ENCODE measurements around the gene RASGRF1.

Gene RASGRF1, protein sequence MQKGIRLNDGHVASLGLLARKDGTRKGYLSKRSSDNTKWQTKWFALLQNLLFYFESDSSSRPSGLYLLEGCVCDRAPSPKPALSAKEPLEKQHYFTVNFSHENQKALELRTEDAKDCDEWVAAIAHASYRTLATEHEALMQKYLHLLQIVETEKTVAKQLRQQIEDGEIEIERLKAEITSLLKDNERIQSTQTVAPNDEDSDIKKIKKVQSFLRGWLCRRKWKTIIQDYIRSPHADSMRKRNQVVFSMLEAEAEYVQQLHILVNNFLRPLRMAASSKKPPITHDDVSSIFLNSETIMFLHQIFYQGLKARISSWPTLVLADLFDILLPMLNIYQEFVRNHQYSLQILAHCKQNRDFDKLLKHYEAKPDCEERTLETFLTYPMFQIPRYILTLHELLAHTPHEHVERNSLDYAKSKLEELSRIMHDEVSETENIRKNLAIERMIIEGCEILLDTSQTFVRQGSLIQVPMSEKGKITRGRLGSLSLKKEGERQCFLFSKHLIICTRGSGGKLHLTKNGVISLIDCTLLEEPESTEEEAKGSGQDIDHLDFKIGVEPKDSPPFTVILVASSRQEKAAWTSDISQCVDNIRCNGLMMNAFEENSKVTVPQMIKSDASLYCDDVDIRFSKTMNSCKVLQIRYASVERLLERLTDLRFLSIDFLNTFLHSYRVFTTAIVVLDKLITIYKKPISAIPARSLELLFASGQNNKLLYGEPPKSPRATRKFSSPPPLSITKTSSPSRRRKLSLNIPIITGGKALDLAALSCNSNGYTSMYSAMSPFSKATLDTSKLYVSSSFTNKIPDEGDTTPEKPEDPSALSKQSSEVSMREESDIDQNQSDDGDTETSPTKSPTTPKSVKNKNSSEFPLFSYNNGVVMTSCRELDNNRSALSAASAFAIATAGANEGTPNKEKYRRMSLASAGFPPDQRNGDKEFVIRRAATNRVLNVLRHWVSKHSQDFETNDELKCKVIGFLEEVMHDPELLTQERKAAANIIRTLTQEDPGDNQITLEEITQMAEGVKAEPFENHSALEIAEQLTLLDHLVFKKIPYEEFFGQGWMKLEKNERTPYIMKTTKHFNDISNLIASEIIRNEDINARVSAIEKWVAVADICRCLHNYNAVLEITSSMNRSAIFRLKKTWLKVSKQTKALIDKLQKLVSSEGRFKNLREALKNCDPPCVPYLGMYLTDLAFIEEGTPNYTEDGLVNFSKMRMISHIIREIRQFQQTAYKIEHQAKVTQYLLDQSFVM (N-terminal part only)

DNA sequence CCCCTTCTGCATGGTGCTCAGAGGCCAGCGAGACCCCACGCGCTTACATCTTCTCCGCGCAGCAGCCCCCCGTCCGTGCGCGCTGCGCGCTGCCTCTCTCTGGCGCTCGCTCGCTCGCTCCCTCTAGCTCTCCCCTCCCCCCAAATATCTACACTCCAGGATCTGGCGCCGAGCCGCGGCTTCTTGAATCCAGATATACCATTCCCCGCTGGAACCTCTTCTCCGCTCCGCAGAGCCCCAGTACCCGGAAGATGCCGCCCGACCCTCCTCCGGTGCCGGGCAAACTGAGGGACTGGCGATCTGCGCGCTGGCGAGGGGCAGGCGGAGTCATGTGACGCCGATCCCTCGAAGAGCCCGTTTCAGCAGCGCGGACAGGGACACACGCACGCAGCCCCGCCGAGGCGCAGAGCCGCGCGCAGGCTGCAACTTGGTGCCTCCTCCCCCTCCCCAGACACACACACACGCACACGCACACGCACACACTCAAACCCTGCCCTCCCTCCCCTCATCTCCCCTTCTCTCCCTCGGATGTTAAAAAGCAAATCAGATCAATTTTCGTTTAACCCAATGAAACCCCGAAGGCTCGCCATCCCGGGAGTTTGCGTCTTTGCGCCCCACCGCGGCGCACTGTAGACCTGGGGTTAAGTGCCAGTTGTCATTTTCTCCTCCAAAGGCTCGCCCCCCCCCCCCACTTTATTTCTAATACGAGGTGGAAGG is at the start of gene RASGRF1:
TSS of gene RASGRF1 (minus strand) at position 294 of the 717 bp plus-strand sequence. CDS start at position 12, 282 bp downstream.
- no peaks in the 10 kb centered on the region for H3K79me2 ChIP-seq (ENCODE audit: control insufficient read depth, insufficient read depth, low read length, unreplicated experiment)
- peaks cover 96% of the 10 kb centered on the region for H3K27me3 ChIP-seq (ENCODE audit: insufficient read depth, low read length)
- H3K4me1 ChIP-seq (ENCODE audit: control insufficient read depth, insufficient read depth, low read length, unreplicated experiment), result no peaks in the 10 kb centered on the region
- no peaks in the 10 kb centered on the region for H3K36me3 ChIP-seq (ENCODE audit: insufficient read depth, low read length)
- H3K4me3 ChIP-seq (ENCODE audit: low read depth, low read length), result peak within 1 kb of the TSS; percentile 6; the same call in 1 of the 2 replicates
- H3K27ac ChIP-seq (ENCODE audit: low read depth, low read length), result no peak within 1 kb of the TSS
- no peak within 1 kb of the TSS for H2AFZ ChIP-seq (ENCODE audit: low read length, unreplicated experiment)

DNA sequence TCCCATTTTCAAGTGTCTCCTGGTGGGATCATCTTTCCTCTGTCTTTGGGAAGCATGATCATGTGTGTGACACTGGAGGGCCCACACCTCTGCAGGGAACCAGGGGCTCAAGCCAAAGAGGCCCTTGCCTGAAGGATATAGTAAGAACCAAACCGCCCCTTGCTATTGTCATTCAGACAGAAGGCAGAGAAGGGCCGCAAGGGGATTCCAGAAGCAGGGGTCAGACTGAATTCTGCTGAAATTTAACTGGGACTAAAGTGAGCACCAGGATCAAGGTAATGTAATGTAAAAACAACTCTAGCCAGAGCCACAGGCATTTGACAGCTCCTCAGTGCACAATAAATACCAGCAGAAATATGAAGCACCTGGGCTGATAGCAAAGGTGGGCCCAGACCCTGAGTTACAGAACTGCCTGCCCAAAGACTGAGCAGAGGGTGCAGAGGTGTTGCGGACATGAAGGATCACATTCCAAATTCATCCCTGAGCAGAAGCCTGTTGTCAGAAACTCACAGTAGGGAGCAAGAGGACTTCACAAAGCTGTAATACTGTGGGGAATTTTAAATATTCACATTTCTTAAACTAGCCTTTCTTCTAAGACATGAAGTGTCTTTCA is 46.0 kb upstream of the RASGRF1 start:
- Histone ChIP-seq H3K4me3 (ENCODE audit: low read depth, low read length) (no peak overlapping the region), H3K36me3 (ENCODE audit: insufficient read depth, low read length) (no peaks in the 10 kb centered on the region), H3K27me3 (ENCODE audit: insufficient read depth, low read length) (peaks cover 53% of the 10 kb centered on the region), H2AFZ (ENCODE audit: low read length, unreplicated experiment) (no peak overlapping the region), H3K4me1 (ENCODE audit: control insufficient read depth, insufficient read depth, low read length, unreplicated experiment) (no peaks in the 10 kb centered on the region), H3K79me2 (ENCODE audit: control insufficient read depth, insufficient read depth, low read length, unreplicated experiment) (no peaks in the 10 kb centered on the region), H3K27ac (ENCODE audit: low read depth, low read length) (no peak overlapping the region)

DNA sequence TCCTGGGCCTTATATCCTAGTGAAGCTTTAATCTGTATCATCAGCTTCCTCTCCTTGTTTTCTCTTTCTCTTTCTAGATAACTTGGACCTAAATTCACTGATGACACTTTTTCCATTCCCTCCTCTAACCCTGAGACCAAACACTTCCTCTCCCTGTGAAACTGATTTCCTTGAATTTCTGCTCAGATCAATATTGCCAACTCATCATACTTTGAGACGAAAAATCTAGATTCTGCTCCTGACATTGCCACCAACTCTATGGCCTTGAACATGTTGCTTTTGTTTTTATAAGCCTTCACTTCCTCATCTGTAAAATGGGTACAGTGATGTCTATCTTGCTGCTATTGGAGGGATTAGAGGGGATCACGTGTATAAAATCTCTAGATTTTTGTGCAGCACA is 42.7 kb upstream of the RASGRF1 start:
- Histone ChIP-seq H2AFZ (ENCODE audit: low read length, unreplicated experiment) (no peak overlapping the region), H3K79me2 (ENCODE audit: control insufficient read depth, insufficient read depth, low read length, unreplicated experiment) (no peaks in the 10 kb centered on the region), H3K27me3 (ENCODE audit: insufficient read depth, low read length) (peaks cover 56% of the 10 kb centered on the region), H3K4me3 (ENCODE audit: low read depth, low read length) (no peak overlapping the region), H3K27ac (ENCODE audit: low read depth, low read length) (no peak overlapping the region), H3K4me1 (ENCODE audit: control insufficient read depth, insufficient read depth, low read length, unreplicated experiment) (no peaks in the 10 kb centered on the region), H3K36me3 (ENCODE audit: insufficient read depth, low read length) (no peaks in the 10 kb centered on the region)

DNA sequence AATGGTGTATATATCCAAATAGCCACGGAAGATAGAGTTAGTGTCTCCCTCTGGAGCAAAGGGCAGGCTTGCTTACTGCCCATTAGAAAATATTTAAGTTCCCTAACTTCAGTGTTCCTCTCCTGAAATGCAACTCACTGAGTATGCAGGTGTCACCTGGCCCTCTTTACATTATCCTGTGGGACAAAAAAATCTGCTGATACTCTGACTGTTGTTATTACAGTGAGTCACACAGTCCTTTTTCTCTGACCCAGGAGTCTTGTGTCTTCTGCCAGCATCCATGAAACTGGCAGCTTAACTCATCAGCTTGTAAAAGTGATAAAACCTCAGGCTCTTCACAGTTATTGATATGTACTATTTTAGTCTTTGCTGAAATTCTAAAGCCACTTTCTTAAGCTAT is 42.2 kb upstream of the RASGRF1 start:
- Histone ChIP-seq H3K36me3 (ENCODE audit: insufficient read depth, low read length) (no peaks in the 10 kb centered on the region), H3K27me3 (ENCODE audit: insufficient read depth, low read length) (peaks cover 55% of the 10 kb centered on the region), H3K4me1 (ENCODE audit: control insufficient read depth, insufficient read depth, low read length, unreplicated experiment) (no peaks in the 10 kb centered on the region), H3K79me2 (ENCODE audit: control insufficient read depth, insufficient read depth, low read length, unreplicated experiment) (no peaks in the 10 kb centered on the region), H2AFZ (ENCODE audit: low read length, unreplicated experiment) (no peak overlapping the region), H3K4me3 (ENCODE audit: low read depth, low read length) (no peak overlapping the region), H3K27ac (ENCODE audit: low read depth, low read length) (no peak overlapping the region)

DNA sequence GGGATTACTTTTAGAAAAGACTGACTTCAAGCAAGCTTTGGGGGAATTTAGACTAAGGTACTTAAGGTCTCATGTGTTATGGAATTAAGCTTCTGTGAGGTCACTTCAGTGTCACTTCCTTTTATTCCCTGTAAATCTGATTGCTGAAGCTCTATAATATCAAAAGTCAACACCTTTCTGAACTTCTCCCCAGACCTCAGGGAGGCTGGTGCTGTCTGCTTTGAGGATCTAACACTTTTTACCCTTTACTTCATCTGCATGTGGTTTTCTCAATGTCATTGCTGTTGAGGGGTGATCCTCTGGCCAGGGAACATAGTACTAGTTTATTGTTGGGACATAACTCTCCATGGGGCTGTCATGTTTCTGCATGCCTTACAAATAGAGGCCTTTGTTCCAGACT is 41.8 kb upstream of the RASGRF1 start:
- Histone ChIP-seq H2AFZ (ENCODE audit: low read length, unreplicated experiment) (no peak overlapping the region), H3K4me3 (ENCODE audit: low read depth, low read length) (no peak overlapping the region), H3K36me3 (ENCODE audit: insufficient read depth, low read length) (no peaks in the 10 kb centered on the region), H3K4me1 (ENCODE audit: control insufficient read depth, insufficient read depth, low read length, unreplicated experiment) (no peaks in the 10 kb centered on the region), H3K27ac (ENCODE audit: low read depth, low read length) (no peak overlapping the region), H3K27me3 (ENCODE audit: insufficient read depth, low read length) (peaks cover 57% of the 10 kb centered on the region), H3K79me2 (ENCODE audit: control insufficient read depth, insufficient read depth, low read length, unreplicated experiment) (no peaks in the 10 kb centered on the region)

DNA sequence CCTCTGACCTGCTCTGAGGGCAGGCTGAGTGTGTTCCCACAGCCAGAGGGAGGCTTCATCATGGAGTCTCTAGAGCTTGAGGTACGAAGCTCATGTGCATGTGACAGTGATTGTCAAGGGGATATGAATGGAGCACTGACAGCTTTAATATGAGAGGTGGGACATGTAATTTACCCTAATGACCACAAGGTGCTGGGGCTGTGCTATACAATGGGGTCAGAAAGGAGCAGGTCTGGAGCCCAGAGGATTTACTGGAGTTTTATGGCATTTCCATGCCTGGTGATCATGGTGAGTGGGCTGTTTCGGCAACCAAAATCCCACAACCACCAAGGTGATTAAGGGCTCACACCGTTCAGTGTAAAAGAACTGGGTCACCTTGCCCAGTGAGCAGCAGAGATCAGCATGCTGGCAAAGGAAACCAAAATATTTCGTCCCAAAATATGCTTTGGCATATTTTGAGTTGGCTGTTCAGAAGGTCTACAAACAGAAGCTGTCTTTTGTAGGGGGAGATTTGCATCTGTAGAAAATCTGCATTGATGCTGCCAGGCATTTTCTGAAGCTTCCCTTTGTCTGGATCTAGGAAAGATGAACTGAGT is 40.1 kb upstream of the RASGRF1 start:
- Histone ChIP-seq H3K27ac (ENCODE audit: low read depth, low read length) (no peak overlapping the region), H3K27me3 (ENCODE audit: insufficient read depth, low read length) (peaks cover 59% of the 10 kb centered on the region), H3K4me1 (ENCODE audit: control insufficient read depth, insufficient read depth, low read length, unreplicated experiment) (no peaks in the 10 kb centered on the region), H3K36me3 (ENCODE audit: insufficient read depth, low read length) (no peaks in the 10 kb centered on the region), H2AFZ (ENCODE audit: low read length, unreplicated experiment) (no peak overlapping the region), H3K79me2 (ENCODE audit: control insufficient read depth, insufficient read depth, low read length, unreplicated experiment) (no peaks in the 10 kb centered on the region), H3K4me3 (ENCODE audit: low read depth, low read length) (no peak overlapping the region)

DNA sequence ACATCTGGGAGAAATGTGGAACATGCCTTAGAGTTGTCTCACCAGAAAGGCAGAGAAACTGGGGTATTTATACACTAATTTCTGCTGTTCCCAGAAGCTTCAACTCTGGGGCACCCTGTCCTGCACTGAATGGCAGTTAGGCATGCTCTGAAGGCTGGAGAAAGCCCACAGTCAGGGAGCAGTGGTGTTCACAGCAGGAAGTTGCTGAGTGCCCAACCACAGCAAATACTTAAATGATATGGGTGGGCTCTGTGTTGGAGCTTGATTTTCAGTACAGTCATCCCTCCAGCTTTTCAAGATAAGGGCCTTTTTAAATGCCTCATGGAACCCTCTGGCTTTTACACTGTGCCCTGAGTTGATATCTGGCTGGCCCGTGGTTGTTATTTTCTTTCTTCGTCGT is 38.7 kb upstream of the RASGRF1 start:
- peaks cover 52% of the 10 kb centered on the region for H3K27me3 ChIP-seq (ENCODE audit: insufficient read depth, low read length)

DNA sequence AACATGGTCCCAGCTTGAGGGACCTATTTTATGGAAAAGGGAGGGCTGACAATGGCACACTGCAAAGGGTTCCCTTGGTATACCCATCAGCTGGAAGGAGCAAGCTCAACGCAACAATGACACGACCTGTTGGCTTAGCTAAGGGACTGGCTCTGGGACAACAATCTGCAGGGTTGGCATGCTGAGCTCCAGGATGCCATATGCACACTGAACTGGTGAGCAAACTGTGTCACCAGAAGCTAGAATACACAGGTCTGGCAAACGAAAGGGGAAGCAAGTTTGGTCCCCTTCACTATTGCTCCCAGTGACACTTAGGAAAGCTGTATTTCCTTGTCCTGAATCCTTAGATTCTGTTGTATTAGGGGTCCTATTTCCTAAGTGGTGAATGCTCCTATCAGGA is 38.0 kb upstream of the RASGRF1 start:
- Histone ChIP-seq H3K4me1 (ENCODE audit: control insufficient read depth, insufficient read depth, low read length, unreplicated experiment) (no peaks in the 10 kb centered on the region), H3K79me2 (ENCODE audit: control insufficient read depth, insufficient read depth, low read length, unreplicated experiment) (no peaks in the 10 kb centered on the region), H3K27me3 (ENCODE audit: insufficient read depth, low read length) (peaks cover 51% of the 10 kb centered on the region), H2AFZ (ENCODE audit: low read length, unreplicated experiment) (no peak overlapping the region), H3K36me3 (ENCODE audit: insufficient read depth, low read length) (no peaks in the 10 kb centered on the region), H3K4me3 (ENCODE audit: low read depth, low read length) (no peak overlapping the region), H3K27ac (ENCODE audit: low read depth, low read length) (no peak overlapping the region)

More for the DNA sequence above, 38.7 kb upstream of the RASGRF1 start:
- Histone ChIP-seq H3K36me3 (ENCODE audit: insufficient read depth, low read length) (no peaks in the 10 kb centered on the region), H2AFZ (ENCODE audit: low read length, unreplicated experiment) (no peak overlapping the region), H3K4me1 (ENCODE audit: control insufficient read depth, insufficient read depth, low read length, unreplicated experiment) (no peaks in the 10 kb centered on the region), H3K79me2 (ENCODE audit: control insufficient read depth, insufficient read depth, low read length, unreplicated experiment) (no peaks in the 10 kb centered on the region), H3K27ac (ENCODE audit: low read depth, low read length) (no peak overlapping the region), H3K4me3 (ENCODE audit: low read depth, low read length) (no peak overlapping the region)

DNA sequence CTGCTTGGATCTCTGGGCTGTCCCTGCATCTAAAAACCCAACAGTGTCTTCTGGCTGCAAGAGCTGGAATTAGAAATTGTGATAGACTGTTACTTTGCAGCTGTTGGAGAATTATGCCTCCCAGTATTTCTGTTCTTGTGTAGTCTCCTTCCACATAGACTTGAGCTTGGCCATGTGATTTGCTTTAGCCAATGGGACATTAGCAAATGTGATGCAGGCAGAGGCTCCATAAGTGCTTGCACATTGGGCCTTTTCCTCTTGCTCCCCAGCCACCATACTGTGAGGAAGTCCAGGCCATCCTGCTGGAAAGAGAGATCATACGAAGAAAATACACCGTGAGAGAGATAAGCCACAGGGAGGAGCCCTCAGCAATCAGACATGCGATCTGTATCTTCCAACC is 33.8 kb upstream of the RASGRF1 start:
- Histone ChIP-seq H3K27ac (ENCODE audit: low read depth, low read length) (no peak overlapping the region), H3K4me1 (ENCODE audit: control insufficient read depth, insufficient read depth, low read length, unreplicated experiment) (no peaks in the 10 kb centered on the region), H3K79me2 (ENCODE audit: control insufficient read depth, insufficient read depth, low read length, unreplicated experiment) (no peaks in the 10 kb centered on the region), H3K4me3 (ENCODE audit: low read depth, low read length) (no peak overlapping the region), H2AFZ (ENCODE audit: low read length, unreplicated experiment) (no peak overlapping the region), H3K36me3 (ENCODE audit: insufficient read depth, low read length) (no peaks in the 10 kb centered on the region), H3K27me3 (ENCODE audit: insufficient read depth, low read length) (peaks cover 60% of the 10 kb centered on the region)

Measured in ACC112 (cell line).